Measurements from ENCODE around the gene ZNF699. TPM values are rescaled to one million over a fixed set of nuclear protein-coding genes. Genes with fewer than 3 reads are reported as not detected.

ZNF699 gene
- total RNA-seq: 9.4 and 11.4 TPM in 2 replicates

GRCh38 chr19:9309139-9309973 lies at the start of gene ZNF699:
Gene ZNF699, minus strand, starts transcription at chr19:9309838. Its CDS starts 4,719 bp downstream, at chr19:9305119.

GRCh38 chr19:9323919-9324583 lies 14.4 kb upstream of the ZNF699 start, which contains the start of gene ZNF559:
Gene ZNF559, plus strand, starts transcription at chr19:9324179. Its CDS starts 14,371 bp downstream, at chr19:9338550.

GRCh38 chr19:9250630-9251029 lies 59.0 kb downstream of the ZNF699 start, which contains the start of gene OR7E24:
Gene OR7E24, plus strand, starts transcription at chr19:9250930. Its CDS starts 114 bp downstream, at chr19:9251044.

Other genes starting within 250 kb of the ZNF699 start
- not detected in 2 replicates for gene OR1M1, start 222.8 kb downstream of the ZNF699 start, total RNA-seq
- not detected in 2 replicates for gene OR7G2, start 202.4 kb downstream of the ZNF699 start, total RNA-seq
- gene OR7G1, start 194.1 kb downstream of the ZNF699 start, total RNA-seq: not detected in 2 replicates
- gene OR7G3, start 182.9 kb downstream of the ZNF699 start, total RNA-seq: not detected in 2 replicates
- gene ZNF317, start 169.4 kb downstream of the ZNF699 start, total RNA-seq: 22.3 and 26.8 TPM in 2 replicates
- not detected in 2 replicates for gene OR7D2, start 130.9 kb downstream of the ZNF699 start, total RNA-seq
- gene OR7D4, start 90.2 kb downstream of the ZNF699 start, total RNA-seq: not detected in 2 replicates
- not detected in 2 replicates for gene OR7E24, start 58.9 kb downstream of the ZNF699 start, total RNA-seq
- gene ZNF559, start 14.3 kb upstream of the ZNF699 start, total RNA-seq: 13.5 and 13.7 TPM in 2 replicates
- gene ZNF177, start 53.2 kb upstream of the ZNF699 start, total RNA-seq: 0.98 and 1.3 TPM in 2 replicates
- gene ZNF266, start 125.7 kb upstream of the ZNF699 start, total RNA-seq: 10.8 and 16.5 TPM in 2 replicates
- under 0.01 and 0.19 TPM in 2 replicates for gene ZNF560, start 188.8 kb upstream of the ZNF699 start, total RNA-seq
- gene ZNF426, start 228.8 kb upstream of the ZNF699 start, total RNA-seq: 24.9 and 26.5 TPM in 2 replicates

Data from vein endothelial cell (primary cell).